Measurements from ENCODE around the gene GDF9. TPM values are rescaled to one million over a fixed set of nuclear protein-coding genes. Genes with fewer than 3 reads are reported as not detected.
A peak's percentile ranks its signal among the peaks of the same experiment; 100 is the strongest.

GDF9 gene, protein sequence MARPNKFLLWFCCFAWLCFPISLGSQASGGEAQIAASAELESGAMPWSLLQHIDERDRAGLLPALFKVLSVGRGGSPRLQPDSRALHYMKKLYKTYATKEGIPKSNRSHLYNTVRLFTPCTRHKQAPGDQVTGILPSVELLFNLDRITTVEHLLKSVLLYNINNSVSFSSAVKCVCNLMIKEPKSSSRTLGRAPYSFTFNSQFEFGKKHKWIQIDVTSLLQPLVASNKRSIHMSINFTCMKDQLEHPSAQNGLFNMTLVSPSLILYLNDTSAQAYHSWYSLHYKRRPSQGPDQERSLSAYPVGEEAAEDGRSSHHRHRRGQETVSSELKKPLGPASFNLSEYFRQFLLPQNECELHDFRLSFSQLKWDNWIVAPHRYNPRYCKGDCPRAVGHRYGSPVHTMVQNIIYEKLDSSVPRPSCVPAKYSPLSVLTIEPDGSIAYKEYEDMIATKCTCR
- total RNA-seq: 1 to 10 TPM; 1.9 to 2.8 TPM

DNA sequence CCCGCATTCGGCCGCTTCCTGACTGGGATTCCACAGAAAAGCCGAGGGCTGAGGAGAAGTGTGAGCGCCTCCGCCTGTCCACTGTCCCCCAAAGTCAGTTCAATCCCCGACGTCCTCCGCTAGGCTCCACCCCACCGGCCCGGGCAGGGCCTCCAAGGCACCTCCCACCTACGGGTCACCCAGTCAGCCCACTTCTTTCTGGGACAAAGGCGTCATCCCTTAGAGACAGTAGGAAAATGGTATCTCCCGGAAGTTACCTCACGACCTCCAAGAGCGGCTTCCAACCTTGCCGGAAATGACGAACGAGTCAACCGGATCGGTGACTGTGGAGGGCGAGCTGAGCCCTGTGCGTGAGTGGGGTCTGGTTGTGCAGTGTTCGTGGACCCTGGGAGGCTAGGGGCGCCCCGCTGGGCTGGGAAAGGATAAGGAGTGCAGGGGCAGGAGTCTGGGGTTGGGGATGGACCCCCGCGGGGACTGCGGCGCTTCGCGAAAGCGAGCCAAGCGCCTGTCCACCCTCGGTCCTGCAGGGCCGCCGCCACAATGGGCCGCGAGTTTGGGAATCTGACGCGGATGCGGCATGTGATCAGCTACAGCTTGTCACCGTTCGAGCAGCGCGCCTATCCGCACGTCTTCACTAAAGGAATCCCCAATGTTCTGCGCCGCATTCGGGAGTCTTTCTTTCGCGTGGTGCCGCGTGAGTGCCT, at the start of gene GDF9, which contains the start of gene UQCRQ:
Gene GDF9 (minus strand): TSS at position 128 of the 704 bp plus-strand sequence. CDS start 1,936 bp downstream, outside the sequence.
Gene UQCRQ (plus strand): TSS at position 301 of the 704 bp plus-strand sequence. CDS start 240 bp downstream, at position 541.
- ATAC-seq (replicated peaks in 1 of 2) (peak; percentile 98), DNase-seq (peak; percentile 94 to 96)
- H3K36me3 Mint-ChIP-seq (ENCODE audit: insufficient read depth in 2 of 2): peaks cover 5 to 7% of the 10 kb centered on the region in 2 donors
- H3K4me3 Mint-ChIP-seq: peak within 1 kb of the TSS; percentile 89 to 92
- H3K4me1 Mint-ChIP-seq (ENCODE audit: low read depth): peaks cover 22% of the 10 kb centered on the region
- H3K27me3 Mint-ChIP-seq (ENCODE audit: low read depth): no peaks in the 10 kb centered on the region
- H3K9me3 Mint-ChIP-seq: no peaks in the 10 kb centered on the region
- H3K27ac Mint-ChIP-seq: peak within 1 kb of the TSS; percentile 94

DNA sequence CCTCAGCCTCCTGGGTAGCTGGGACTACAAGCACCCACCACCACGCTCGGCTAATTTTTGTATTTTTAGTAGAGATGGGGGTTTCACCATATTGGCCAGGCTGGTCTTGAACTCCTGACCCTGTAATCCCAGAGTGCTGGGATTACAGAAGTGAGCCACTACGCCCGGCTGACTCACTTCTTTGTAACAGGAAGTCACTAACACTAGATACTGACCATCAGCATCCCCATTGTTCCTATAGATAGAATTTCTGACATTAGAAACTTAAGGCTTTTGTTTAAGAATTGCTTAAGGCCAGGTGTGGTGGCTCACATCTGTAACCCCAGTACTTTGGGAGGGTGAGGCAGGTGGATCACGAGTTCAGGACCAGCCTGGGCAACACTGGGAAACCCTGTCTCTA, 49.4 kb upstream of the GDF9 start:
- ATAC-seq (replicated peaks in 1 of 2): no peak
- Mint-ChIP-seq H3K4me1 (ENCODE audit: low read depth) (no peaks in the 10 kb centered on the region), H3K36me3 (ENCODE audit: insufficient read depth in 2 of 2) (peaks cover 0 to 13% of the 10 kb centered on the region in 2 donors), H3K27ac (no peak overlapping the region), H3K9me3 (no peaks in the 10 kb centered on the region), H3K27me3 (ENCODE audit: low read depth) (no peaks in the 10 kb centered on the region), H3K4me3 (no peak overlapping the region)
- DNase-seq: no peak

DNA sequence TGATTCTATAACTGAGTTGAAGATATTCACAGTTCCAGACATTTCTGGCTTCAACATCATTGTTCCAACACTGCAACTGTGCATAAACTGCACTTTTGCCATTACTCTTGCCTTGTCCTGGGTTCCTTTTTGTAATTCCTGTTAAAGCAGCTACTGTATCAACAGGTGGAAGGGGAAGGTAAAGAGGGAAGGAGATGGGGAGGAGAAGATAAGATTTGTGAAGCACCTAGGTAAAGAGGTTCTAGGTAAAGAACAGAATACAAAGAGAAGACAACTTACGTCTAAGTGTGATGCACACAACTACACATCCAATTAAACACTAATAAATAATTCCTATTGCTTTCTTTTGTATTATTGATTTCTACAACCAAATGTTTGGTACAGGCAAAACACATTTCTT, 43.4 kb upstream of the GDF9 start:
- Mint-ChIP-seq H3K27ac (no peak overlapping the region), H3K36me3 (ENCODE audit: insufficient read depth in 2 of 2) (peaks cover 0 to 6% of the 10 kb centered on the region in 2 donors)
- ATAC-seq (replicated peaks in 1 of 2): no peak

DNA sequence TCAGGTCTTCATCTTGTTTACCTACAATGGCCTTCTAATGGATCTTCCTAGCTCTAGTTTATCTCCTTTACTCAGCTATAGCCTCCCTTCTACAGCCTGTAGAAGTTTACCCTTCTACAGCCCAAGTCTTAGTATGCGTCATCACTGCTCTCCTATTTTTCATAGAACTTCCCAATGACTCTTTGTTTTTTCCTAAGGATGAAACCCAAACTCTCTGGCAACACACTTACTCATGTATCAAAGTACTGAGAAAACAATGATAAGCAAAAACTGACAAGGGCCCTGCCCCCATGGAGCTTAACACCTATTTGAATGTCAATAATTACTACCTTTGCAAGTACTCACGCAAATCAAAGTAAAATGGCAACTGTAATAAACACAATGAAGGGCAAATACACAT, 40.9 kb upstream of the GDF9 start:
- Mint-ChIP-seq H3K36me3 (ENCODE audit: insufficient read depth in 2 of 2) (peaks cover 0 to 6% of the 10 kb centered on the region in 2 donors), H3K4me1 (ENCODE audit: low read depth) (no peaks in the 10 kb centered on the region)

More for the DNA sequence above, 43.4 kb upstream of the GDF9 start:
- no peaks in the 10 kb centered on the region for H3K4me1 Mint-ChIP-seq (ENCODE audit: low read depth)
- H3K4me3 Mint-ChIP-seq: no peak overlapping the region
- H3K27me3 Mint-ChIP-seq (ENCODE audit: low read depth): no peaks in the 10 kb centered on the region
- H3K9me3 Mint-ChIP-seq: no peaks in the 10 kb centered on the region
- DNase-seq: no peak

DNA sequence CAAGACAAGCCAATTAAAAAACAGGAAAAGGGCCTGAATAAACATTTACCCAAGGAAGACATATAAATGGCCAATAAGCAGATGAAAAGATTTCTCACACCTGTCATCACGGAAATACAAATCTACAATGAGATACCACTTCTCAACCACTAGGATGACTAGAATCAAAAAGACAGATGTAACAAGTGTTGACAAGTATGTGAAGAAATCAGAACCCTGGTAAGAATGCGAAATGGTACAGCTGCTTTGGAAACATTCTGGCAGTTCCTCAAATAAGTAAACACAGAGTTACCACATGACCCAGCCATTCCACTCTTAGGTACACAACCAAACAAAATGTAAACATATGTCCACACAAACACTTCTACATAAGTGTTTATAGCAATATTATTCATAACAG, 39.7 kb upstream of the GDF9 start:
- H3K27ac Mint-ChIP-seq: no peak overlapping the region
- no peaks in the 10 kb centered on the region for H3K27me3 Mint-ChIP-seq (ENCODE audit: low read depth)
- DNase-seq (no peak), ATAC-seq (replicated peaks in 1 of 2) (no peak)
- no peaks in the 10 kb centered on the region for H3K4me1 Mint-ChIP-seq (ENCODE audit: low read depth)
- H3K4me3 Mint-ChIP-seq: no peak overlapping the region
- H3K9me3 Mint-ChIP-seq: no peaks in the 10 kb centered on the region
- peaks cover 0 to 4% of the 10 kb centered on the region in 2 donors for H3K36me3 Mint-ChIP-seq (ENCODE audit: insufficient read depth in 2 of 2)

More for the DNA sequence above, 40.9 kb upstream of the GDF9 start:
- no peak overlapping the region for H3K4me3 Mint-ChIP-seq
- no peaks in the 10 kb centered on the region for H3K27me3 Mint-ChIP-seq (ENCODE audit: low read depth)
- no peak for DNase-seq
- no peaks in the 10 kb centered on the region for H3K9me3 Mint-ChIP-seq
- no peak for ATAC-seq (replicated peaks in 1 of 2)
- H3K27ac Mint-ChIP-seq: no peak overlapping the region

DNA sequence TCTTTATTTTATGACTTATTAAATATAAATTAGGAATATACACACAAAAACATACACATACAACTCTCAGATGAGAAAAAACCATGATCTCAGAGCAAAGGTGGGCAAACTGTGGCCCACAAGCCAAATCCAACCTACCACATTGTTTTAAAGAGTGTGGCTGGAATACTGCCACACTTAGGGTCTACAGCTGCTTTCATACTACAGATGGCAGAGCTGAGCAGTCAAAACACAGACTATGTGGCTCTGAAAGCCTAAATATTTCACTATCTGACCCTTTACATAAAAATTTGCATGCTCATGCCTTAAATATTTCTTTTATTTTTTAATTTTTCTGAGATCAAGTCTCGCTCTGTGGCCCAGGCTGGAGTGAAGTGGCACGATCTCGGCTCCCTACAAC, 35.5 kb upstream of the GDF9 start:
- ATAC-seq (replicated peaks in 1 of 2) (no peak), DNase-seq (no peak)
- Mint-ChIP-seq H3K4me1 (ENCODE audit: low read depth) (no peaks in the 10 kb centered on the region), H3K4me3 (no peak overlapping the region), H3K9me3 (no peaks in the 10 kb centered on the region), H3K27ac (no peak overlapping the region), H3K27me3 (ENCODE audit: low read depth) (no peaks in the 10 kb centered on the region), H3K36me3 (ENCODE audit: insufficient read depth in 2 of 2) (peaks cover 2 to 10% of the 10 kb centered on the region in 2 donors)

DNA sequence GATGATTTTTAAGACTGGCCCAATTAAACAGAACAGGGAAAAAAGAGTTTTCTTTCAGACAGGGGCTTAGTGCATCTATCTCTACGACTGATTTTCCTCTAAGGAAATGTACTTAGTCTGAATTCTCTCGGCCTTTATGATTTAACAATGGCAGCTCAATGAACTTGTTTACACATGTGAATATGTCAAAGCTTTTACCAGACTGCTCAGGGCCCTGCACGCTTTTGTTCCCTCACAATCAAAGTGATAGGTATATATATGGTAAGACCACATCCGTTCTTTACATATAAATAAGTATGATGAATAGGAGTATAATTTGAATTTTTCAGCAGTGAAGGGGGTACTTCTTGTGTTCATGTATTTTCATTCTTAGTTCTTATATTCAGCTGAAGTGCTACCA, 34.8 kb upstream of the GDF9 start:
- Mint-ChIP-seq H3K9me3 (no peaks in the 10 kb centered on the region), H3K27ac (no peak overlapping the region), H3K4me1 (ENCODE audit: low read depth) (no peaks in the 10 kb centered on the region), H3K4me3 (no peak overlapping the region), H3K36me3 (ENCODE audit: insufficient read depth in 2 of 2) (peaks cover 4 to 15% of the 10 kb centered on the region in 2 donors), H3K27me3 (ENCODE audit: low read depth) (no peaks in the 10 kb centered on the region)
- no peak for ATAC-seq (replicated peaks in 1 of 2)
- no peak for DNase-seq

DNA sequence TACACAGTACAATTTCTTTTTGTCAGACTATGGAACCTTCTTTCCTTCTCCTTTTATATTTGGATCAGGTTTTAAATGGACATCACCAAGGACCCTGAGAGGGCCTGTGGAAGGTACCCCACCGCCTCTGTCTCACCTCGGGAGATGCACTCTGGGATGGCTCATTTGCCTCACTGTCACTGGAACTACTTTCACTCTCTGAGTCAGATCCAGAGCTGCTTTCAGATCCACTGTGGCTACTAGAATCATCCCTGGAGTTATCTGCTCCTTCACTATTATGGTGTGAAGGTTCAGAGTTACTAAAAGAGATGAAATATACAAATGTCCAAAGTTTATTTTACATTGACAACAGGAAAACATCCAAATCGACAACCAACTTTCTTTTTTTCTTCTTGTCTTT, 31.8 kb upstream of the GDF9 start:
- peak in 1 of 2 donors; percentile 17 for ATAC-seq (replicated peaks in 1 of 2)

DNA sequence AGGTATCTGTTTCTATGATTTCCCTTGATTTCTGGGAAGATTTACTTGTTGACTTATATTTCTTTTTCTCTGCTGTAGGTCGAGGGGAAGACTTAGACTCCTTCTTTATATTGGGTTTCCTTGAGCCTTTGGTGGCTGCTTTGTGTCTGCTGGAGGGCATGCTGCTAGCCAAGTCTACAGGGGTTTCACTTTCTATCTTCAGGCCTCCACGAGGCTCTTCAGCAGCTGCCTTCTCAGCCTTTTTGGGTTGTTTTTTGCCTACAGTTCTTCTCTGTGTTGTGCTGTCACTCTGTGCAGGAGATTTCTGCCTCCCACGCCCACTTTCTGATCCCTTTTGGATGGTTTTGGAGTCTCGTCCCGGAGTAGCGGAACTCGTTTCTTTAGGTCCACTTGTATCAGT, 30.4 kb upstream of the GDF9 start:
- no peak overlapping the region for H3K4me3 Mint-ChIP-seq

More for the DNA sequence above, 31.8 kb upstream of the GDF9 start:
- Mint-ChIP-seq H3K9me3 (no peaks in the 10 kb centered on the region), H3K36me3 (ENCODE audit: insufficient read depth in 2 of 2) (peaks cover 4 to 16% of the 10 kb centered on the region in 2 donors), H3K27ac (no peak overlapping the region), H3K4me1 (ENCODE audit: low read depth) (no peaks in the 10 kb centered on the region), H3K27me3 (ENCODE audit: low read depth) (no peaks in the 10 kb centered on the region), H3K4me3 (no peak overlapping the region)
- no peak for DNase-seq

DNA sequence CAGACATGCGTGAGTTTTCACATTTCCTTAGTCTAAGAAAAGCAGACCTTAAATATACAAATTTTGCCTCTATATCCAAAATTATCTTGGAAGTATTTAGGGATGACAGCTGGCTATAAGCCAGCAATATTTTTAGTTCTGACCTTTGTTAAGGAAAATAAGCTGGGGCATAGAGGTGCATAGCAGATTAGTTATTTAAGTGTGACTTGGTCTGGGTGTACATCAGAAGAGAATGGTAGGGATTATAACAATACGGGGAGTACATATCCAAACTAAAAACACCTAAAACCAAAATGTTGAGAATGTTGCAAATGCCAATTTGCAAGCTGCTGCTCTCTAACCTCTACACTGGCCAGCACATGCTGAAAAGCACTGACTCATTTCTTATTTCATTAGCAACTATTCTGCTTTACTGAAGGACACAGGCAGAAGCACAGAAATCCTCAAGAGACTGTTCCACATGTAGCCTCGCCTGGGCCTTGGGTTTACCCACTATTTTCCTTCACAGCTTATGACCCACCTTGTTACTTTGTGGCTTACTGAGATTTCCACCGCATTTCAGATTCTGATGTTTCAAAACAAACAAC, 29.5 kb upstream of the GDF9 start:
- Mint-ChIP-seq H3K4me1 (ENCODE audit: low read depth) (no peaks in the 10 kb centered on the region), H3K4me3 (no peak overlapping the region), H3K36me3 (ENCODE audit: insufficient read depth in 2 of 2) (peaks cover 5 to 20% of the 10 kb centered on the region in 2 donors), H3K27me3 (ENCODE audit: low read depth) (no peaks in the 10 kb centered on the region), H3K27ac (no peak overlapping the region), H3K9me3 (no peaks in the 10 kb centered on the region)
- no peak for ATAC-seq (replicated peaks in 1 of 2)
- no peak for DNase-seq

More for the DNA sequence above, 30.4 kb upstream of the GDF9 start:
- ATAC-seq (replicated peaks in 1 of 2) (no peak), DNase-seq (no peak)
- Mint-ChIP-seq H3K9me3 (no peaks in the 10 kb centered on the region), H3K27me3 (ENCODE audit: low read depth) (no peaks in the 10 kb centered on the region), H3K36me3 (ENCODE audit: insufficient read depth in 2 of 2) (peaks cover 5 to 21% of the 10 kb centered on the region in 2 donors), H3K27ac (peak overlapping the region; percentile 13), H3K4me1 (ENCODE audit: low read depth) (no peaks in the 10 kb centered on the region)

DNA sequence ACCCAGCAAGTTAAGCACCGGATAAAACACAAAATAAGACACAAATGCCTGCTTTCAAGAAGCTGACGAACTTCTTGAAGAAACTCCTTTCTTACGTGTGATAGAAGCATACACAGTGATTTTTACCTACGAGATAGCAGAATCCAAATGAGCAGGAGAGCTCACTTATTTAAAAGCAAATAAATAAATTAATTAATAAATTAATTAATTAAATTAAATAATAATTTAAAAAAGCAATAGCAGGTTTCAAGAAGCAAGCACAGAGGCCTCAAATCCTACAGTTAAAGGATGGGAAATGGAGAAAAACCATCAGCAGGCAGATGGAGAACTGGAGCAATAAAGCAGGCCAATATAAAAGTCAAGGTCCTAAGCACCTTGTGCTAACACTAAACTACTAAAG, 24.5 kb upstream of the GDF9 start:
- Mint-ChIP-seq H3K27me3 (ENCODE audit: low read depth) (no peaks in the 10 kb centered on the region), H3K36me3 (ENCODE audit: insufficient read depth in 2 of 2) (peaks cover 5 to 23% of the 10 kb centered on the region in 2 donors), H3K4me1 (ENCODE audit: low read depth) (peaks cover 3% of the 10 kb centered on the region), H3K9me3 (no peaks in the 10 kb centered on the region), H3K27ac (no peak overlapping the region), H3K4me3 (no peak overlapping the region)
- ATAC-seq (replicated peaks in 1 of 2) (no peak), DNase-seq (no peak)

DNA sequence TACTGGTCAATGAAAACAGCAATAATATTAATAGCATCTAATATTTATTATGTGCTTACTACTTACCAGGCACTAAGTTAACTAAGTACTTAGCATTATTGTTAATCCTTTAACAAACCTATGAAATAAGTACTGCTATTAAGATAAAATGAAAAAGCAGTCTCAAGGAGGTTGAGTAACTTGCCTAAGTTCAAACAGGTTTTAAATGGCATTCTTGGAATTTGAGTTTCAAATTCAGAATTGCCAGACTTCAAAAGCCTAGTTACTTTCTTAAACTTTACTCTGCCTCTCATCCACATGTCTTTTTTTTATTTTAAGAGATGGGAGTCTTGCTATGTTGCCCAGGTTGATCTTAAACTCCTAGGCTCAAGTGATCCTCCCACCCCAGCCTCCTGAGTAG, 23.2 kb upstream of the GDF9 start:
- no peak overlapping the region for H3K4me3 Mint-ChIP-seq
- DNase-seq: no peak
- no peak for ATAC-seq (replicated peaks in 1 of 2)
- no peaks in the 10 kb centered on the region for H3K27me3 Mint-ChIP-seq (ENCODE audit: low read depth)
- no peaks in the 10 kb centered on the region for H3K9me3 Mint-ChIP-seq
- H3K27ac Mint-ChIP-seq: peak overlapping the region; percentile 48
- H3K36me3 Mint-ChIP-seq (ENCODE audit: insufficient read depth in 2 of 2): peaks cover 7 to 22% of the 10 kb centered on the region in 2 donors
- peaks cover 11% of the 10 kb centered on the region for H3K4me1 Mint-ChIP-seq (ENCODE audit: low read depth)

DNA sequence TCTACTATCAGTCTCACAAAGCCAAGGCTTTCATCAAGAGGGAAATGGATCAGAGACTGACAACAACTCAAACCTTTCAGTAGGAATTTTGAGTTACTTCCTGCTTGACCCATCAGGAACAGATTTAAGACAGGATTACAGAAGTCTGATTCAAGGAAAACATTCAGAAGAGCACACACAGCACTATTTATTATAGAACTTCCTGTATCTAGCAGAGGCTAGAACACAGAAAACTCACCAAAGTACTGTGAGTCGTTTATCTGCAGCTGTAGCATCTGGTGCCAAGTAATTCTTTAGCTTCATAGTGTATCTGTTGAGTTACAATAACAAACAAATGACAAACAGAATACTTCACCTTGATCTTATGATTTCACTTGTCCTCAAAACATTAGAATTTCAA, 21.0 kb upstream of the GDF9 start:
- H3K9me3 Mint-ChIP-seq: no peaks in the 10 kb centered on the region
- peak overlapping the region; percentile 2 for H3K27ac Mint-ChIP-seq
- no peak for ATAC-seq (replicated peaks in 1 of 2)
- H3K36me3 Mint-ChIP-seq (ENCODE audit: insufficient read depth in 2 of 2): peaks cover 11 to 22% of the 10 kb centered on the region in 2 donors
- H3K4me1 Mint-ChIP-seq (ENCODE audit: low read depth): peaks cover 11% of the 10 kb centered on the region
- no peak overlapping the region for H3K4me3 Mint-ChIP-seq
- no peak for DNase-seq
- H3K27me3 Mint-ChIP-seq (ENCODE audit: low read depth): no peaks in the 10 kb centered on the region

Data from activated T-cell treated with anti-CD3 and anti-CD28 coated beads, Interleukin-2, amount 50 U/mL, for 72 hours (primary cell).